H1 (cell line): ENCODE results near the gene CYP1A2. TPM values are rescaled to one million over a fixed set of nuclear protein-coding genes. Genes with fewer than 3 reads are reported as not detected.

Source experiments
- CTCF ChIA-PET: fragments of 300-600 bp; sonication (Branson Sonifier 250); formaldehyde crosslinking; loops from one replicate; lab custom pipeline; 2021; ENCODE audit not compliant: partially characterized antibody; lab: Charles Lee
- POLR2A ChIA-PET: fragments of 300-600 bp; sonication (Branson Sonifier 250); formaldehyde crosslinking; loops from one replicate; lab custom pipeline; 2021; ENCODE audit warnings: inconsistent platforms; ENCODE audit not compliant: partially characterized antibody; lab: Charles Lee
- DNase-seq, 2 experiments: peaks; one replicate each; pipeline versions ENCODE4 v3.0.0 to v3.0.0-alpha.2; 2010 to 2022; ENCODE audit warnings: low spot score in 2 of 2, low read depth in 1 of 2, mixed read lengths in 1 of 2
- FAIRE-seq: peaks from 2 replicates; lab custom pipeline; 2011; peaks lifted over from hg19 to GRCh38; lab: Jason Lieb, UNC
- H2AFZ ChIP-seq: 2 replicates; pipeline ENCODE4 v1.8.1; 2012; ENCODE audit warnings: low read length, inconsistent platforms
- H2AK5ac ChIP-seq: 2 replicates; pipeline ENCODE4 v1.6.1; 2013; ENCODE audit warnings: low read depth, low read length
- H2BK120ac ChIP-seq: replicated peaks from 2 replicates; pipeline ENCODE3; 2013; ENCODE audit warnings: low read depth, low read length, inconsistent platforms
- H2BK12ac ChIP-seq: 2 replicates; pipeline ENCODE4 v1.6.1; 2013; ENCODE audit warnings: low read depth, low read length
- H2BK15ac ChIP-seq: 2 replicates; pipeline ENCODE4 v1.6.1; 2013; ENCODE audit warnings: low read length
- H2BK20ac ChIP-seq: 2 replicates; pipeline ENCODE4 v1.6.1; 2013; ENCODE audit warnings: low read length
- H2BK5ac ChIP-seq: 2 replicates; pipeline ENCODE4 v1.6.1; 2013; ENCODE audit warnings: low read depth, low read length
- H3K14ac ChIP-seq: 2 replicates; pipeline ENCODE4 v1.6.1; 2013; ENCODE audit warnings: inconsistent platforms; ENCODE audit not compliant: insufficient read length
- H3K18ac ChIP-seq: 2 replicates; pipeline ENCODE4 v1.6.1; 2013; ENCODE audit warnings: low read length; ENCODE audit errors: extremely low read depth
- H3K23ac ChIP-seq: 2 replicates; pipeline ENCODE4 v1.6.1; 2013; ENCODE audit warnings: inconsistent platforms; ENCODE audit not compliant: insufficient read length
- H3K23me2 ChIP-seq: 2 replicates; pipeline ENCODE4 v1.6.1; 2013; ENCODE audit warnings: low read depth, low read length
- H3K27ac ChIP-seq: 2 replicates; pipeline ENCODE4 v1.6.1; 2011; ENCODE audit warnings: low read depth, low read length, inconsistent platforms
- H3K27me3 ChIP-seq, 4 experiments: replicated peaks in 1 of 4; 1 replicate in 1 of 4; 2 replicates in 3 of 4; pipeline versions ENCODE4 v1.6.1 to v1.8.1; 2011 to 2013; ENCODE audit warnings: low read length in 3 of 4, mild to moderate bottlenecking in 3 of 4, inconsistent platforms in 2 of 4, mixed read lengths in 2 of 4, moderate library complexity in 1 of 4; ENCODE audit not compliant: control insufficient read depth in 3 of 4, insufficient read depth in 3 of 4; ENCODE audit errors: extremely low read depth in 1 of 4
- H3K36me3 ChIP-seq, 4 experiments: 2 replicates each; pipeline versions ENCODE4 v1.6.1 to v1.8.1; 2011 to 2013; ENCODE audit warnings: mild to moderate bottlenecking in 4 of 4, low read length in 3 of 4, moderate library complexity in 2 of 4, control low read depth in 1 of 4, inconsistent platforms in 1 of 4; ENCODE audit not compliant: insufficient read depth in 4 of 4, control insufficient read depth in 2 of 4
- H3K4ac ChIP-seq: replicated peaks from 2 replicates; pipeline ENCODE3; 2013; ENCODE audit warnings: low read length, low read depth, mixed read lengths, inconsistent platforms; ENCODE audit not compliant: insufficient read length
- H3K4me1 ChIP-seq, 4 experiments: replicated peaks in 1 of 4; 1 replicate in 1 of 4; 2 replicates in 3 of 4; pipeline versions ENCODE4 v1.6.1 to v1.8.1; 2011 to 2013; ENCODE audit warnings: low read length in 3 of 4, inconsistent platforms in 2 of 4, mixed read lengths in 1 of 4; ENCODE audit not compliant: insufficient read depth in 4 of 4, control insufficient read depth in 3 of 4
- H3K4me2 ChIP-seq, 2 experiments: 2 replicates each; pipeline versions ENCODE4 v1.6.1 to v1.8.1; 2011 to 2013; ENCODE audit warnings: low read depth in 2 of 2, low read length in 2 of 2, control low read depth in 1 of 2, inconsistent platforms in 1 of 2, mild to moderate bottlenecking in 1 of 2; ENCODE audit not compliant: insufficient read depth in 1 of 2
- H3K4me3 ChIP-seq, 4 experiments: fragments of 200-600, 300-600 bp in 1 of 4; sonication (generic), shearing (Covaris generic), sonication (Bioruptor Twin) in 1 of 4; 2 replicates each; pipeline versions ENCODE4 v1.5.1 to v1.8.1; 2011 to 2016; ENCODE audit warnings: low read length in 4 of 4, low read depth in 3 of 4, control low read depth in 2 of 4, inconsistent platforms in 2 of 4, mild to moderate bottlenecking in 2 of 4, mixed read lengths in 1 of 4, moderate library complexity in 1 of 4; ENCODE audit not compliant: insufficient read depth in 2 of 4; ENCODE audit errors: extremely low read depth in 1 of 4
- H3K56ac ChIP-seq: replicated peaks from 2 replicates; pipeline ENCODE3; 2013; ENCODE audit warnings: low read depth, mild to moderate bottlenecking, mixed read lengths, low read length, inconsistent platforms; ENCODE audit not compliant: insufficient read length
- H3K79me1 ChIP-seq: 2 replicates; pipeline ENCODE4 v1.6.1; 2013; ENCODE audit warnings: low read depth, low read length, control low read depth
- H3K79me2 ChIP-seq, 2 experiments: 2 replicates each; pipeline versions ENCODE4 v1.6.1 to v1.8.1; 2012 to 2013; ENCODE audit warnings: low read length in 2 of 2, mild to moderate bottlenecking in 2 of 2, inconsistent platforms in 1 of 2; ENCODE audit not compliant: insufficient read depth in 2 of 2, control insufficient read depth in 1 of 2
- H3K9ac ChIP-seq, 4 experiments: replicated peaks in 1 of 4; 1 replicate in 1 of 4; 2 replicates in 3 of 4; pipeline versions ENCODE4 v1.6.1 to v1.8.1; 2011 to 2013; ENCODE audit warnings: low read depth in 3 of 4, low read length in 3 of 4, control low read depth in 2 of 4, mild to moderate bottlenecking in 2 of 4, moderate library complexity in 2 of 4, inconsistent platforms in 1 of 4; ENCODE audit errors: extremely low read depth in 1 of 4
- H3K9me3 ChIP-seq, 2 experiments: 2 replicates each; pipeline versions ENCODE4 v1.6.1 to v1.8.1; 2012 to 2013; ENCODE audit warnings: mild to moderate bottlenecking in 2 of 2, moderate library complexity in 2 of 2, control low read depth in 1 of 2, inconsistent platforms in 1 of 2, low read depth in 1 of 2, low read length in 1 of 2, mixed read lengths in 1 of 2; ENCODE audit not compliant: insufficient read depth in 2 of 2
- H4K20me1 ChIP-seq, 2 experiments: replicated peaks in 1 of 2; 2 replicates each; pipeline versions ENCODE3 to v1.8.1; 2011 to 2013; ENCODE audit warnings: inconsistent platforms in 2 of 2, low read length in 2 of 2, mild to moderate bottlenecking in 1 of 2; ENCODE audit not compliant: insufficient read depth in 2 of 2, control insufficient read depth in 1 of 2
- H4K5ac ChIP-seq: 2 replicates; pipeline ENCODE4 v1.6.1; 2013; ENCODE audit warnings: low read length, low read depth, mixed read lengths, inconsistent platforms; ENCODE audit not compliant: insufficient read length
- H4K8ac ChIP-seq: 2 replicates; pipeline ENCODE4 v1.8.0; 2013; ENCODE audit warnings: mild to moderate bottlenecking, moderate library complexity, low read length, inconsistent platforms; ENCODE audit not compliant: insufficient read depth; ENCODE audit errors: extremely low read depth
- H4K91ac ChIP-seq: replicated peaks from 2 replicates; pipeline ENCODE3; 2013; ENCODE audit warnings: low read length, mixed read lengths, inconsistent platforms; ENCODE audit not compliant: insufficient read length
- ASH2L ChIP-seq: fragments of 200-600, 300-600 bp; sonication (generic); IDR thresholded peaks from one replicate; pipeline ENCODE4 v1.7.1; 2017; ENCODE audit warnings: low read length
- CREB1 ChIP-seq: IDR thresholded peaks from 2 replicates; pipeline ENCODE4 v1.6.1; 2012; ENCODE audit warnings: inconsistent platforms
- EP300 ChIP-seq, 2 experiments: IDR thresholded peaks; 1 replicate in 1 of 2; 2 replicates in 1 of 2; pipeline ENCODE4 v1.6.1; 2011 to 2012; ENCODE audit warnings: low read depth in 2 of 2, low read length in 2 of 2, mild to moderate bottlenecking in 2 of 2, borderline replicate concordance in 1 of 2, inconsistent platforms in 1 of 2, moderate library complexity in 1 of 2
- KDM5A ChIP-seq: fragments of 200-600 bp; IDR thresholded peaks from 2 replicates; pipeline ENCODE4 v1.7.1; 2012; ENCODE audit warnings: mild to moderate bottlenecking, low read length, inconsistent platforms, mixed read lengths
- RBBP5 ChIP-seq: IDR thresholded peaks from 2 replicates; pipeline ENCODE4 v1.7.1; 2012; ENCODE audit warnings: low read depth, mild to moderate bottlenecking, inconsistent platforms, low read length, moderate library complexity, borderline replicate concordance
- RFX5 ChIP-seq: IDR thresholded peaks from 2 replicates; pipeline ENCODE4 v1.6.1; 2011; ENCODE audit warnings: low read depth, low read length, improper control_type of control experiment, borderline replicate concordance
- SIX5 ChIP-seq: IDR thresholded peaks from 2 replicates; pipeline ENCODE4 v1.6.1; 2011; ENCODE audit warnings: mild to moderate bottlenecking, low read depth, low read length
- TBP ChIP-seq: IDR thresholded peaks from 2 replicates; pipeline ENCODE4 v1.6.1; 2011; ENCODE audit warnings: low read depth, low read length, improper control_type of control experiment
- TCF12 ChIP-seq: IDR thresholded peaks from 2 replicates; pipeline ENCODE4 v1.6.1; 2011; ENCODE audit warnings: low read depth, mild to moderate bottlenecking, low read length
- YY1 ChIP-seq: IDR thresholded peaks from 2 replicates; pipeline ENCODE4 v1.6.1; 2011; ENCODE audit warnings: low read depth, mild to moderate bottlenecking, low read length
- ZNF274 ChIP-seq: IDR thresholded peaks from 2 replicates; pipeline ENCODE4 v1.7.0; 2012; ENCODE audit warnings: low read length, borderline replicate concordance; ENCODE audit errors: extremely low read depth
- WGBS, 2 experiments: shearing (Covaris generic) in 1 of 2; methylation state at CpG; one replicate each; pipeline versions ENCODE4 v1.1.6 to v1.1.7; 2013 to 2015; ENCODE audit warnings: low lambda C conversion rate in 2 of 2, mixed read lengths in 2 of 2, inconsistent platforms in 1 of 2, low coverage in 1 of 2, missing lambda C conversion rate in 1 of 2; ENCODE audit not compliant: insufficient replicate concordance in 2 of 2, insufficient coverage in 1 of 2, insufficient read length in 1 of 2; ENCODE audit errors: extremely low coverage in 1 of 2, missing lambda C conversion rate in 1 of 2; 5-methylcytosine and 5-hydroxymethylcytosine counted together
- polyA plus RNA-seq, 7 experiments: library from polyadenylated mRNA; depleted of rRNA in 3 of 7; stranded (reverse) in 5 of 7; unstranded in 2 of 7; fragments of >200 nt in 5 of 7; fragments of 200-250 nt in 2 of 7; gene quantifications; 1 replicate in 5 of 7; 2 replicates in 1 of 7; 4 replicates in 1 of 7; pipeline versions ENCODE4 v1.2.1 to v1.2.3, GENCODE V29; 2011 to 2013; ENCODE audit warnings: missing spikeins in 2 of 7, mixed read lengths in 2 of 7
- total RNA-seq: library from RNA; stranded (reverse); fragmentation: NEBNext Ultra II Directional; extraction: Animal tissue kit (Norgen Biotek cat#: 25700); gene quantifications from 2 replicates; pipeline ENCODE4 v1.2.1, GENCODE V29; 2021
- TF ChIP-seq, protein P1 (sequence below), 3 experiments: IDR thresholded peaks; 1 replicate in 2 of 3; 2 replicates in 1 of 3; pipeline versions ENCODE4 v1.5.1 to v1.6.1; 2011; ENCODE audit warnings: low read length in 3 of 3, mild to moderate bottlenecking in 3 of 3, inconsistent platforms in 2 of 3, low read depth in 1 of 3, moderate library complexity in 1 of 3; ENCODE audit not compliant: insufficient read depth in 1 of 3; ENCODE audit errors: control extremely low read depth in 1 of 3

Gene CYP1A2
- total and polyA plus RNA-seq, 2 of the 8 experiments (the other 6 are each of a cell fraction or from before 2014, with no cell fraction given), result not detected

DNA sequence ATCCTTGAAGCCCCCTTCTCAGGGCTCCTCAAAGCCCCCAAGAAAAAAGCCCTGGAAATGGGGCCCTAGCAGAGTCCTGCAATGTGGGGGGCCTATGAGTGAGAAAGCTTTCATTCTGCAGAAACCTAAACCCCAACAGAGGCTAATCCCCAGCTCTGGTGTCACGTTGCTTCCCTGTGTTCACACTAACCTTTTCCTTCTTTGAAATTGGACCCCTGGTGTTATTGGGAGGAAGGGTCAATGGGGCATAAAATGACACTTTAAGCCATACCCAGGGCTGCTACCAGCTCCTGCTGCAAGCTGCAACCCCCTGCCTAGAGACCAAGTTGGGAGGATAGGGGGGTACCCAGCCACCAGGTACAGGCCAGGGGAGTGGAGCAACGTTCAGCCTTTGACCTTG is 2.1 kb downstream of the CYP1A2 start:
- no peak overlapping the region for H2BK12ac ChIP-seq
- DNase-seq, result no peak
- POLR2A ChIA-PET, result interaction anchor here (1.9 to 4.8 kb wide), 2 partner anchors 9 to 25 kb away, joined by 7 to 47 read pairs; partner anchors contain the start of gene CYP1A1
- no peak for TF ChIP-seq RBBP5
- no peak for TF ChIP-seq CREB1
- TF ChIP-seq TBP, result no peak
- TF ChIP-seq YY1, result no peak
- TF ChIP-seq EP300 (IDR thresholded peaks at IDR 0.05; ENCODE audit: borderline replicate concordance in 1 of 2, low read depth in 2 of 2, low read length in 2 of 2), result no peak
- TF ChIP-seq, protein P1, sequence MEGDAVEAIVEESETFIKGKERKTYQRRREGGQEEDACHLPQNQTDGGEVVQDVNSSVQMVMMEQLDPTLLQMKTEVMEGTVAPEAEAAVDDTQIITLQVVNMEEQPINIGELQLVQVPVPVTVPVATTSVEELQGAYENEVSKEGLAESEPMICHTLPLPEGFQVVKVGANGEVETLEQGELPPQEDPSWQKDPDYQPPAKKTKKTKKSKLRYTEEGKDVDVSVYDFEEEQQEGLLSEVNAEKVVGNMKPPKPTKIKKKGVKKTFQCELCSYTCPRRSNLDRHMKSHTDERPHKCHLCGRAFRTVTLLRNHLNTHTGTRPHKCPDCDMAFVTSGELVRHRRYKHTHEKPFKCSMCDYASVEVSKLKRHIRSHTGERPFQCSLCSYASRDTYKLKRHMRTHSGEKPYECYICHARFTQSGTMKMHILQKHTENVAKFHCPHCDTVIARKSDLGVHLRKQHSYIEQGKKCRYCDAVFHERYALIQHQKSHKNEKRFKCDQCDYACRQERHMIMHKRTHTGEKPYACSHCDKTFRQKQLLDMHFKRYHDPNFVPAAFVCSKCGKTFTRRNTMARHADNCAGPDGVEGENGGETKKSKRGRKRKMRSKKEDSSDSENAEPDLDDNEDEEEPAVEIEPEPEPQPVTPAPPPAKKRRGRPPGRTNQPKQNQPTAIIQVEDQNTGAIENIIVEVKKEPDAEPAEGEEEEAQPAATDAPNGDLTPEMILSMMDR (IDR thresholded peaks at IDR 0.05; ENCODE audit: control extremely low read depth in 1 of 3, insufficient read depth in 1 of 3, low read depth in 1 of 3, low read length in 3 of 3), result no peak
- no peak for TF ChIP-seq TCF12
- TF ChIP-seq ASH2L, result no peak
- no peak for TF ChIP-seq ZNF274
- no peak for TF ChIP-seq RFX5
- no peak for TF ChIP-seq SIX5
- TF ChIP-seq KDM5A, result no peak

More for the DNA sequence above, 2.1 kb downstream of the CYP1A2 start:
- H3K56ac ChIP-seq, result no peak overlapping the region
- no peak overlapping the region for H3K4ac ChIP-seq
- H4K91ac ChIP-seq, result no peak overlapping the region
- H3K9me3 ChIP-seq, result no peaks in the 10 kb centered on the region
- no peak overlapping the region for H3K4me3 ChIP-seq
- no peaks in the 10 kb centered on the region for H3K79me1 ChIP-seq
- 57% methylated on average over 2 of the region's 2 CpGs; no CpG with 5 or more reads in 1 of the 2 experiments for WGBS, 2 experiments
- no peak overlapping the region for H3K23ac ChIP-seq
- H2AK5ac ChIP-seq, result no peak overlapping the region
- CTCF ChIA-PET, result interaction anchor here (1.6 to 53.7 kb wide), 4 partner anchors 18 to 125 kb away, joined by 5 to 1439 read pairs (median 37); partner anchors contain the start of gene CLK3
- no peak overlapping the region for H2BK120ac ChIP-seq
- no peak overlapping the region; a peak in 1 of 4 replicates for H3K4me2 ChIP-seq
- no peak overlapping the region for H2BK15ac ChIP-seq
- no peaks in the 10 kb centered on the region for H3K36me3 ChIP-seq
- H3K79me2 ChIP-seq, result no peaks in the 10 kb centered on the region
- peaks cover 0 to 4% (median 2%) of the 10 kb centered on the region in 4 experiments; a peak in 2 of 7 replicates for H3K27me3 ChIP-seq
- H3K27ac ChIP-seq, result no peak overlapping the region
- no peaks in the 10 kb centered on the region for H3K23me2 ChIP-seq
- no peak overlapping the region for H4K5ac ChIP-seq
- H2AFZ ChIP-seq, result no peak overlapping the region
- H2BK20ac ChIP-seq, result no peak overlapping the region
- peaks cover 0 to 4% (median 0%) of the 10 kb centered on the region in 4 experiments; a peak in 2 of 7 replicates for H3K4me1 ChIP-seq
- H3K14ac ChIP-seq, result no peak overlapping the region
- H3K9ac ChIP-seq, result no peak overlapping the region
- H4K8ac ChIP-seq, result no peak overlapping the region
- H3K18ac ChIP-seq, result no peak overlapping the region
- no peak overlapping the region for H2BK5ac ChIP-seq
- no peaks in the 10 kb centered on the region for H4K20me1 ChIP-seq
- no peak for FAIRE-seq
